ENCODE measurements around the gene DHX29. TPM values are rescaled to one million over a fixed set of nuclear protein-coding genes. Genes with fewer than 3 reads are reported as not detected.

The DHX29 gene, protein sequence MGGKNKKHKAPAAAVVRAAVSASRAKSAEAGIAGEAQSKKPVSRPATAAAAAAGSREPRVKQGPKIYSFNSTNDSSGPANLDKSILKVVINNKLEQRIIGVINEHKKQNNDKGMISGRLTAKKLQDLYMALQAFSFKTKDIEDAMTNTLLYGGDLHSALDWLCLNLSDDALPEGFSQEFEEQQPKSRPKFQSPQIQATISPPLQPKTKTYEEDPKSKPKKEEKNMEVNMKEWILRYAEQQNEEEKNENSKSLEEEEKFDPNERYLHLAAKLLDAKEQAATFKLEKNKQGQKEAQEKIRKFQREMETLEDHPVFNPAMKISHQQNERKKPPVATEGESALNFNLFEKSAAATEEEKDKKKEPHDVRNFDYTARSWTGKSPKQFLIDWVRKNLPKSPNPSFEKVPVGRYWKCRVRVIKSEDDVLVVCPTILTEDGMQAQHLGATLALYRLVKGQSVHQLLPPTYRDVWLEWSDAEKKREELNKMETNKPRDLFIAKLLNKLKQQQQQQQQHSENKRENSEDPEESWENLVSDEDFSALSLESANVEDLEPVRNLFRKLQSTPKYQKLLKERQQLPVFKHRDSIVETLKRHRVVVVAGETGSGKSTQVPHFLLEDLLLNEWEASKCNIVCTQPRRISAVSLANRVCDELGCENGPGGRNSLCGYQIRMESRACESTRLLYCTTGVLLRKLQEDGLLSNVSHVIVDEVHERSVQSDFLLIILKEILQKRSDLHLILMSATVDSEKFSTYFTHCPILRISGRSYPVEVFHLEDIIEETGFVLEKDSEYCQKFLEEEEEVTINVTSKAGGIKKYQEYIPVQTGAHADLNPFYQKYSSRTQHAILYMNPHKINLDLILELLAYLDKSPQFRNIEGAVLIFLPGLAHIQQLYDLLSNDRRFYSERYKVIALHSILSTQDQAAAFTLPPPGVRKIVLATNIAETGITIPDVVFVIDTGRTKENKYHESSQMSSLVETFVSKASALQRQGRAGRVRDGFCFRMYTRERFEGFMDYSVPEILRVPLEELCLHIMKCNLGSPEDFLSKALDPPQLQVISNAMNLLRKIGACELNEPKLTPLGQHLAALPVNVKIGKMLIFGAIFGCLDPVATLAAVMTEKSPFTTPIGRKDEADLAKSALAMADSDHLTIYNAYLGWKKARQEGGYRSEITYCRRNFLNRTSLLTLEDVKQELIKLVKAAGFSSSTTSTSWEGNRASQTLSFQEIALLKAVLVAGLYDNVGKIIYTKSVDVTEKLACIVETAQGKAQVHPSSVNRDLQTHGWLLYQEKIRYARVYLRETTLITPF (N-terminal part only)
- total RNA-seq (2022): 27.6 and 31.6 TPM in 2 replicates
- percentile 80 among the genes with signal in this experiment for Bru-seq, nascent RNA
- percentile 80 among the genes with signal in this experiment for BruChase-seq, experiment 1, labeled RNA remaining after a 2-hour chase
- percentile 86 among the genes with signal in this experiment for BruChase-seq, experiment 2, labeled RNA remaining after a 6-hour chase
- long read RNA-seq, full-length matches to known transcripts: 43 of 58 reads
- long read RNA-seq, partial matches to known transcripts: 9 of 58 reads
- long read RNA-seq, other reads (novel, unspliced or antisense): 6 of 58 reads

- Mint-ChIP-seq H3K27ac (ENCODE audit: unreplicated experiment) (no peak within 1 kb of the TSS), H3K4me1 (ENCODE audit: low read depth, unreplicated experiment) (peaks cover 7% of the 10 kb centered on the region), H3K27me3 (ENCODE audit: insufficient read depth, unreplicated experiment) (no peaks in the 10 kb centered on the region), H3K4me3 (ENCODE audit: unreplicated experiment) (no peak within 1 kb of the TSS), H3K36me3 (ENCODE audit: insufficient read depth, unreplicated experiment) (peaks cover 13% of the 10 kb centered on the region), H3K9me3 (ENCODE audit: unreplicated experiment) (no peaks in the 10 kb centered on the region)
- peak; percentile 93 to 95 for DNase-seq
- CTCF ChIA-PET: interaction anchor here (0.5 to 1.7 kb wide), 8 partner anchors 38 to 624 kb away, joined by 3 to 11 read pairs (median 4); partner anchors contain the start of gene MCIDAS
- POLR2A ChIA-PET: interaction anchor here (0.5 to 1.5 kb wide), 10 partner anchors 11 to 1723 kb away, joined by 3 to 13 read pairs (median 4); no protein-coding TSS in a partner anchor
- TF ChIP-seq, protein P1, sequence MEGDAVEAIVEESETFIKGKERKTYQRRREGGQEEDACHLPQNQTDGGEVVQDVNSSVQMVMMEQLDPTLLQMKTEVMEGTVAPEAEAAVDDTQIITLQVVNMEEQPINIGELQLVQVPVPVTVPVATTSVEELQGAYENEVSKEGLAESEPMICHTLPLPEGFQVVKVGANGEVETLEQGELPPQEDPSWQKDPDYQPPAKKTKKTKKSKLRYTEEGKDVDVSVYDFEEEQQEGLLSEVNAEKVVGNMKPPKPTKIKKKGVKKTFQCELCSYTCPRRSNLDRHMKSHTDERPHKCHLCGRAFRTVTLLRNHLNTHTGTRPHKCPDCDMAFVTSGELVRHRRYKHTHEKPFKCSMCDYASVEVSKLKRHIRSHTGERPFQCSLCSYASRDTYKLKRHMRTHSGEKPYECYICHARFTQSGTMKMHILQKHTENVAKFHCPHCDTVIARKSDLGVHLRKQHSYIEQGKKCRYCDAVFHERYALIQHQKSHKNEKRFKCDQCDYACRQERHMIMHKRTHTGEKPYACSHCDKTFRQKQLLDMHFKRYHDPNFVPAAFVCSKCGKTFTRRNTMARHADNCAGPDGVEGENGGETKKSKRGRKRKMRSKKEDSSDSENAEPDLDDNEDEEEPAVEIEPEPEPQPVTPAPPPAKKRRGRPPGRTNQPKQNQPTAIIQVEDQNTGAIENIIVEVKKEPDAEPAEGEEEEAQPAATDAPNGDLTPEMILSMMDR (IDR thresholded peaks at IDR 0.05; ENCODE audit: insufficient read depth in 1 of 2, low read depth in 1 of 2, low read length in 1 of 2, severe bottlenecking in 1 of 2, unreplicated experiment in 1 of 2): no peak
- H3K27me3 ChIP-seq (replicated peaks; ENCODE audit: control insufficient read depth, insufficient read depth, low read length): no peaks in the 10 kb centered on the region
- H3K36me3 ChIP-seq (ENCODE audit: control insufficient read depth, insufficient read depth, low read length): no peaks in the 10 kb centered on the region; the same call in 1 of the 2 replicates
- peaks cover 22% of the 10 kb centered on the region for H3K4me1 ChIP-seq
- BruUV-seq (replicated peaks): no TSS peak
- intact Hi-C loops (cut with micrococcal nuclease; ENCODE audit: unreplicated experiment): loop anchor here (2.0 to 5.0 kb wide), 2 partner anchors 81 to 135 kb away; partner anchors contain the start of genes CDC20B and MCIDAS
- H3K9me3 ChIP-seq: no peaks in the 10 kb centered on the region
- peak within 1 kb of the TSS; percentile 70 for H3K4me3 ChIP-seq (ENCODE audit: low read depth, low read length)
Measured at GRCh38 chr5:55307383-55308253, at the start of gene DHX29, which contains the start of gene MTREX. TSS of gene DHX29 (minus strand) at chr5:55307694. CDS start at chr5:55307573, 121 bp downstream. TSS of gene MTREX (plus strand) at chr5:55307989. CDS start at chr5:55308014, 25 bp downstream.

DNA sequence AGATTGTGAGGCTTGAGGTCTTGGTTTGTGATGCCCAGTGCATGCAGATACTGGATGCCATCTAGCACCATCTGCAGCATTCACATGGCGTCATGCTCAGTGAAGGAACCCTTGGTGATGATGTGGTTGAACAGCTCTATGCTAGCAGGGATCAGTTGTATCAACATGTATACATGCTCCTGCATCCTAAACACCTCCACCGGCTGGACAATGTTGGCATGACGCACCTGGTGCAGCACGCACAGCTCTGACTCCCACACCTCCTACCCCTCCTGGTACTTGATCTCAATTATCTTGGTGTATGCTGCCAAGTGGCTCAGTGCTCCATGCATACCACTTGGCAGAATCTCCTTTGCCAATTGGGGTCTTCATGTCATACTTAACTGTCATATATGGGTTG is 49.4 kb upstream of the DHX29 start:
- no peak overlapping the region for H3K4me3 Mint-ChIP-seq (ENCODE audit: unreplicated experiment)
- no peaks in the 10 kb centered on the region for H3K9me3 Mint-ChIP-seq (ENCODE audit: unreplicated experiment)
- H3K4me1 ChIP-seq: no peaks in the 10 kb centered on the region
- no peaks in the 10 kb centered on the region for H3K27me3 ChIP-seq (replicated peaks; ENCODE audit: control insufficient read depth, insufficient read depth, low read length)
- H3K27me3 Mint-ChIP-seq (ENCODE audit: insufficient read depth, unreplicated experiment): no peaks in the 10 kb centered on the region
- no peaks in the 10 kb centered on the region for H3K9me3 ChIP-seq
- no peak for DNase-seq
- peaks cover 1% of the 10 kb centered on the region; the same call in 1 of the 2 replicates for H3K36me3 ChIP-seq (ENCODE audit: control insufficient read depth, insufficient read depth, low read length)
- intact Hi-C loops (cut with micrococcal nuclease; ENCODE audit: unreplicated experiment): no loop called here
- no TSS peak for BruUV-seq (replicated peaks)
- POLR2A ChIA-PET: no interaction called here
- peaks cover 69% of the 10 kb centered on the region for H3K36me3 Mint-ChIP-seq (ENCODE audit: insufficient read depth, unreplicated experiment)
- H3K4me3 ChIP-seq (ENCODE audit: low read depth, low read length): no peak overlapping the region
- CTCF ChIA-PET: no interaction called here
- TF ChIP-seq, protein P1 (IDR thresholded peaks at IDR 0.05; ENCODE audit: insufficient read depth in 1 of 2, low read depth in 1 of 2, low read length in 1 of 2, severe bottlenecking in 1 of 2, unreplicated experiment in 1 of 2): no peak
- no peaks in the 10 kb centered on the region for H3K4me1 Mint-ChIP-seq (ENCODE audit: low read depth, unreplicated experiment)
- no peak overlapping the region for H3K27ac Mint-ChIP-seq (ENCODE audit: unreplicated experiment)
